ENCODE measurements around the gene CEACAM19. TPM values are rescaled to one million over a fixed set of nuclear protein-coding genes. Genes with fewer than 3 reads are reported as not detected.

CEACAM19 gene
- total RNA-seq, 1 experiment from 2014 or later: 13.2 TPM

- no peaks in the 10 kb centered on the region for H3K27me3 Mint-ChIP-seq (ENCODE audit: insufficient read depth, unreplicated experiment)
- no peaks in the 10 kb centered on the region for H3K9me3 Mint-ChIP-seq (ENCODE audit: unreplicated experiment)
- H3K27ac Mint-ChIP-seq (ENCODE audit: low read depth, unreplicated experiment): no peak overlapping the region
- H3K4me1 Mint-ChIP-seq (ENCODE audit: insufficient read depth, unreplicated experiment): peaks cover 7% of the 10 kb centered on the region
- peaks cover 26% of the 10 kb centered on the region for H3K36me3 Mint-ChIP-seq (ENCODE audit: insufficient read depth, unreplicated experiment)
- no peak for TF ChIP-seq CTCF (IDR thresholded peaks at IDR 0.05; ENCODE audit: unreplicated experiment)
- intact Hi-C loops (cut with micrococcal nuclease): no loop called here
- ChIA-PET POLR2A (interaction anchor here (0.7 kb wide), 1 partner anchor 173 kb away, joined by 3 read pairs; no protein-coding TSS in a partner anchor), CTCF (interaction anchor here (0.6 to 1.2 kb wide), 5 partner anchors 13 to 329 kb away, joined by 3 to 5 read pairs (median 4); no protein-coding TSS in a partner anchor)
- no TSS peak for BruUV-seq (replicated peaks)
- no peak for DNase-seq (ENCODE audit: unreplicated experiment)
- no peak overlapping the region for H3K4me3 Mint-ChIP-seq (ENCODE audit: unreplicated experiment)
Observed at GRCh38 chr19:44675521-44675920, 4.2 kb downstream of the CEACAM19 start.

GRCh38 chr19:44677019-44677811 lies 5.9 kb downstream of the CEACAM19 start:
- peak; percentile 46 for DNase-seq (ENCODE audit: unreplicated experiment)
- Mint-ChIP-seq H3K27ac (ENCODE audit: low read depth, unreplicated experiment) (no peak overlapping the region), H3K27me3 (ENCODE audit: insufficient read depth, unreplicated experiment) (no peaks in the 10 kb centered on the region), H3K9me3 (ENCODE audit: unreplicated experiment) (no peaks in the 10 kb centered on the region), H3K4me1 (ENCODE audit: insufficient read depth, unreplicated experiment) (peaks cover 7% of the 10 kb centered on the region), H3K4me3 (ENCODE audit: unreplicated experiment) (no peak overlapping the region), H3K36me3 (ENCODE audit: insufficient read depth, unreplicated experiment) (peaks cover 26% of the 10 kb centered on the region)
- intact Hi-C loops (cut with micrococcal nuclease): no loop called here
- no TSS peak for BruUV-seq (replicated peaks)
- ChIA-PET CTCF (interaction anchor here (0.6 to 2.3 kb wide), 4 partner anchors 12 to 312 kb away, joined by 3 to 15 read pairs (median 4); no protein-coding TSS in a partner anchor), POLR2A (interaction anchor here (0.6 kb wide), 1 partner anchor 61 kb away, joined by 3 read pairs; no protein-coding TSS in a partner anchor)
- TF ChIP-seq CTCF (IDR thresholded peaks at IDR 0.05; ENCODE audit: unreplicated experiment): no peak

GRCh38 chr19:44680536-44680935 lies 9.3 kb downstream of the CEACAM19 start:
- no peak for TF ChIP-seq CTCF (IDR thresholded peaks at IDR 0.05; ENCODE audit: unreplicated experiment)

More at GRCh38 chr19:44680536-44680935, 9.3 kb downstream of the CEACAM19 start:
- H3K4me3 Mint-ChIP-seq (ENCODE audit: unreplicated experiment): no peak overlapping the region
- no TSS peak for BruUV-seq (replicated peaks)
- no peaks in the 10 kb centered on the region for H3K27me3 Mint-ChIP-seq (ENCODE audit: insufficient read depth, unreplicated experiment)
- no peaks in the 10 kb centered on the region for H3K9me3 Mint-ChIP-seq (ENCODE audit: unreplicated experiment)
- H3K36me3 Mint-ChIP-seq (ENCODE audit: insufficient read depth, unreplicated experiment): peaks cover 29% of the 10 kb centered on the region
- intact Hi-C loops (cut with micrococcal nuclease): no loop called here
- H3K27ac Mint-ChIP-seq (ENCODE audit: low read depth, unreplicated experiment): no peak overlapping the region
- no peak for DNase-seq (ENCODE audit: unreplicated experiment)
- ChIA-PET CTCF (interaction anchor here (0.5 to 1.2 kb wide), 7 partner anchors 9 to 101 kb away, joined by 3 to 6 read pairs (median 3); no protein-coding TSS in a partner anchor), POLR2A (interaction anchor here (0.6 to 1.0 kb wide), 2 partner anchors 17 to 19 kb away, joined by 3 read pairs; no protein-coding TSS in a partner anchor)
- peaks cover 13% of the 10 kb centered on the region for H3K4me1 Mint-ChIP-seq (ENCODE audit: insufficient read depth, unreplicated experiment)

Data from MCF 10A (cell line).